Loucy (cell line): ENCODE data around the gene TIAM2.

Experiments
- H2AFZ ChIP-seq: fragments of 200-600 bp; sonication (generic); 2 replicates; pipeline ENCODE4 v1.6.0; 2016; ENCODE audit warnings: antibody characterized with exemption, mild to moderate bottlenecking, low read length, moderate library complexity
- H3F3A ChIP-seq: fragments of 200-600 bp; 2 replicates; pipeline ENCODE4 v1.6.0; 2016; ENCODE audit warnings: antibody characterized with exemption, low read depth, mild to moderate bottlenecking
- H3K27me3 ChIP-seq: fragments of 200-600 bp; sonication (generic); 2 replicates; pipeline ENCODE4 v1.6.1; 2014; ENCODE audit warnings: low read length, mild to moderate bottlenecking; ENCODE audit not compliant: insufficient read depth, poor library complexity, severe bottlenecking
- H3K36me3 ChIP-seq: fragments of 200-600 bp; sonication (generic); 2 replicates; pipeline ENCODE4 v1.6.1; 2016; ENCODE audit warnings: low read length; ENCODE audit not compliant: insufficient read depth
- H3K4me1 ChIP-seq: fragments of 200-600 bp; sonication (generic); 2 replicates; pipeline ENCODE4 v1.5.1; 2014; ENCODE audit warnings: low read length, mild to moderate bottlenecking; ENCODE audit not compliant: insufficient read depth, poor library complexity, severe bottlenecking
- H3K4me2 ChIP-seq: fragments of 200-600 bp; sonication (generic); 2 replicates; pipeline ENCODE4 v1.6.0; 2014; ENCODE audit warnings: antibody characterized with exemption, low read length, low read depth, mild to moderate bottlenecking; ENCODE audit not compliant: poor library complexity, severe bottlenecking
- H3K4me3 ChIP-seq: fragments of 200-600 bp; sonication (generic); 2 replicates; pipeline ENCODE4 v1.5.1; 2014; ENCODE audit warnings: low read length, mild to moderate bottlenecking, mixed read lengths; ENCODE audit not compliant: poor library complexity, severe bottlenecking
- H3K79me2 ChIP-seq: fragments of 200-600 bp; sonication (generic); 2 replicates; pipeline ENCODE4 v1.6.1; 2014; ENCODE audit warnings: low read length; ENCODE audit not compliant: insufficient read depth
- H3K9ac ChIP-seq: fragments of 200-600 bp; sonication (generic); 2 replicates; pipeline ENCODE4 v1.6.0; 2014; ENCODE audit warnings: mild to moderate bottlenecking, low read depth, low read length, moderate library complexity; ENCODE audit not compliant: poor library complexity, severe bottlenecking
- H3K9me2 ChIP-seq: fragments of 200-600 bp; sonication (generic); replicated peaks from 2 replicates; pipeline ENCODE4 v1.6.1; 2016; ENCODE audit warnings: low read depth, low read length, mixed read lengths
- H3K9me3 ChIP-seq: fragments of 200-600 bp; sonication (generic); 2 replicates; pipeline ENCODE4 v1.6.1; 2014; ENCODE audit warnings: mild to moderate bottlenecking, antibody characterized with exemption, low read length, low read depth; ENCODE audit not compliant: insufficient read depth
- H4K20me1 ChIP-seq: fragments of 200-600 bp; sonication (generic); 2 replicates; pipeline ENCODE4 v1.6.0; 2014; ENCODE audit warnings: antibody characterized with exemption, low read length, mild to moderate bottlenecking; ENCODE audit not compliant: insufficient read depth, poor library complexity, severe bottlenecking
- CTCF ChIP-seq: fragments of 200-600 bp; sonication (generic); conservative IDR thresholded peaks from 2 replicates; pipeline ENCODE4 v1.5.1; 2014; ENCODE audit warnings: mild to moderate bottlenecking, antibody characterized with exemption, low read length
- EZH2phosphoT487 ChIP-seq: fragments of 200-600 bp; IDR thresholded peaks from 2 replicates; pipeline ENCODE4 v1.6.1; 2018; ENCODE audit warnings: antibody characterized with exemption, mild to moderate bottlenecking, moderate library complexity, borderline replicate concordance

TIAM2 gene

DNA sequence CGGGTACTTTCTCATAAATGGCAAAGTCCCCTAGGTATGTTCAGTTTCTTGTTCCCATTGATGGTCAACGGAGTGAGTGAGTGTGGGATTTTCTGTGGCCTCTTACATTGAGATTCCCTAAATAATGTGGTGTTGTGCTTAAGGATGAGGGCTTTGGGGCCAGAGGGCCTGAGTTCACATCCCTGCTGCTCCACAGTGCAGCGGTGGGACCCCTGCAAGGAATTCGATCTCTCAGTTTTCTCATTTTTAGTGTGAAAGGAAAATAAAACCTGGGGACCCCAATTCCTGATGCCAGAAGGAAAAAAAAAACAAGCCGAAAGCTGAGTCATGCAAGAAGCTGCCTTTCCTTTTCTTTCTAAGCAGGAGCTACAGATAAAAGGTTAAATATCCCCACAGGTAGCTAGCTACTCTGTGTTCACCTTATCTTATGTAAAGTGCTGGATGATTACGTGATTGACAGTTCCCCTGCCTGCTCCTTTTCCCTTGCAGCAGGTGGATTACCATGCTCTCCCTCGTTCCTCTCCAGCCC lies 148.5 kb downstream of the TIAM2 start:
- Histone ChIP-seq H3K27me3 (no peaks in the 10 kb centered on the region), H2AFZ (peak overlapping the region; percentile 68; the same call in 1 of the 2 replicates), H3K4me1 (no peaks in the 10 kb centered on the region), H3K9ac (no peak overlapping the region), H3K4me2 (peak overlapping the region; percentile 33), H3F3A (no peaks in the 10 kb centered on the region), H3K9me3 (no peaks in the 10 kb centered on the region), H3K79me2 (no peaks in the 10 kb centered on the region), H4K20me1 (no peaks in the 10 kb centered on the region), H3K36me3 (no peaks in the 10 kb centered on the region), H3K9me2 (no peaks in the 10 kb centered on the region), H3K4me3 (no peak overlapping the region)
- no peak for TF ChIP-seq EZH2phosphoT487

DNA sequence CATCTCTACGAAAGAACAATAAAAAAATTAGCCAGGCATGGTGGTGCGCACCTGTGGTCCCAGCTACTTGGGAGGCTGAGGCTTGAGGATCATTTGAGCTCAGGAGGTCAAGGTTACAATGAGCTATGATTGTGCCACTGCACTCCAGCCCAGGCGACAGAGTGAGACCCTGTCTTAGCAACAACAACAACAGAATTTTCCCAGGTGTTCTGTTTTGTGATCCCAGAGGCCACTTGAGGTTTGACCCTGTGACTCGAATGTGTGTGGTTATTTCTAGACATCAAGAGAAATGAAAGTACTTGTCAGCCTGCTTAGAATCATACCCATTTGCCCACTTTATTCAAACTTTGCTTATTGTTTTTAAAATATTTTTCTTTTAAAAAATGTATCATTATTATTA lies 151.1 kb downstream of the TIAM2 start:
- no peaks in the 10 kb centered on the region for H3F3A ChIP-seq
- H4K20me1 ChIP-seq = no peaks in the 10 kb centered on the region
- H3K4me3 ChIP-seq = no peak overlapping the region
- H3K9me2 ChIP-seq = no peaks in the 10 kb centered on the region
- H3K9ac ChIP-seq = no peak overlapping the region
- no peaks in the 10 kb centered on the region for H3K27me3 ChIP-seq
- H3K9me3 ChIP-seq = no peaks in the 10 kb centered on the region
- H3K4me2 ChIP-seq = no peak overlapping the region
- TF ChIP-seq CTCF = no peak
- TF ChIP-seq EZH2phosphoT487 = no peak
- H2AFZ ChIP-seq = no peak overlapping the region
- no peaks in the 10 kb centered on the region for H3K36me3 ChIP-seq
- peaks cover 5% of the 10 kb centered on the region for H3K4me1 ChIP-seq
- no peaks in the 10 kb centered on the region for H3K79me2 ChIP-seq

- Histone ChIP-seq H3K4me1 (peaks cover 5% of the 10 kb centered on the region), H3K4me3 (no peak overlapping the region), H3K79me2 (no peaks in the 10 kb centered on the region), H3K4me2 (no peak overlapping the region), H3K9me2 (no peaks in the 10 kb centered on the region), H3K9me3 (no peaks in the 10 kb centered on the region), H3K27me3 (no peaks in the 10 kb centered on the region), H2AFZ (no peak overlapping the region), H3K36me3 (no peaks in the 10 kb centered on the region), H3K9ac (no peak overlapping the region), H3F3A (no peaks in the 10 kb centered on the region), H4K20me1 (no peaks in the 10 kb centered on the region)
- TF ChIP-seq CTCF = no peak
- no peak for TF ChIP-seq EZH2phosphoT487
Observed at GRCh38 chr6:155147958-155148663, 153.0 kb downstream of the TIAM2 start.
